Left kidney (tissue), 8 donors: Measurements from ENCODE around the gene SLC30A10. TPM values are rescaled to one million over a fixed set of nuclear protein-coding genes. Genes with fewer than 3 reads are reported as not detected.
"Not testable (repeated sequence)": the region's sequence is repeated elsewhere in the genome, so short reads cannot be mapped to it uniquely, and the experiment has no call there.

Experiments used
- DNase-seq: peaks from one replicate; pipeline ENCODE4 v3.0.0-alpha.2; 2013
- long read RNA-seq, 8 donors: transcript quantifications; one replicate each; lab custom pipeline, GENCODE V29; 2026
- polyA plus RNA-seq: library from polyadenylated mRNA; unstranded; fragments of 120-200 nt; gene quantifications from one replicate; pipeline ENCODE4 v1.2.1, GENCODE V29; 2013; ENCODE audit not compliant: insufficient read length

The SLC30A10 gene
- polyA plus RNA-seq = 0.23 TPM
- long read RNA-seq, donor 1 = 0 reads
- long read RNA-seq, donor 2 = 0 reads
- long read RNA-seq, donor 3 = 0 reads
- long read RNA-seq, donor 4 = 0 reads
- long read RNA-seq, donor 5 = 0 reads
- long read RNA-seq, donor 6 = 0 reads
- long read RNA-seq, donor 7 = 0 reads
- long read RNA-seq, donor 8 = 0 reads

- peak; percentile 20 for DNase-seq
Measured at GRCh38 chr1:219927956-219928790, at the start of gene SLC30A10. Gene SLC30A10 (minus strand): TSS chr1:219928557. CDS start chr1:219928440, 117 bp downstream.

DNA sequence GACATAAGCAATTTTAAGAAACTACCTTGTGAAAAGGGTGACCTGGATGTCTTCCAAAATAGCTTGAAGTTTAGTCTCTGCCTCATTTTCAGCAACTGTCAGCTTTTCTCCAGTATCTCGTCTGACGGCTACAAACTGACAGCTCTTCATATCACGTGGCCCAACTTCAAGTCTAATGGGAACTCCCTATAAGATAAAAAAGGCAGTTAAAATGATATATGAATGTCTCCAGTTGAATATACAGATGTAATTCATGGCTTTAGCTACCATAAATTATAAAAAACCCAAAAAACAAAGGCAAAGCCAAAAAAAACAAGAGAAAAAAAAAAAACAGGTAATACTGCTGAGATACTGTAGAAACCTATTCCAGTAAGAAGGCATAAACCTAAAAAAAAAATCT, 44.9 kb upstream of the SLC30A10 start:
- no peak for DNase-seq

GRCh38 chr1:219967361-219967760, 39.0 kb upstream of the SLC30A10 start:
- DNase-seq = no peak

GRCh38 chr1:219966071-219966349, 37.7 kb upstream of the SLC30A10 start:
- no peak for DNase-seq

GRCh38 chr1:219965285-219966070, 37.1 kb upstream of the SLC30A10 start:
- DNase-seq = no peak

DNA sequence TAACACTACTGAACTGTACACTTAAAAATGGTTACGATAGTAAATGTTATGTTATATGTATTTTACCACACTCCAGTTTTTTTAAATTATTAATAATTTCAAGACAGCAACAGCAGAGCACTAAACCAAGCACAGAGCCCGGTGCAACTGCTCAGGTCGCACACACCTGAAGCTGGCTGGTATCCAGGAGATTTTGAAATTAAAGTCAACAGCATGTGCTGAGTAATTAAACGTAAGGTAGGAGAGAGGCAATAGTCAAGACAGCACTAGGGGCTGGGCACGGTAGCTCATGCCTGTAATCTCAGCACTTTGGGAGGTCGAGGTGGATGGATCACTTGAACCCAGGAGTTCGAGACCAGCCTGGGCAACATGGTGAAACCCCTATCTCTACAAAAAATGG, 35.1 kb upstream of the SLC30A10 start:
- no peak for DNase-seq

DNA sequence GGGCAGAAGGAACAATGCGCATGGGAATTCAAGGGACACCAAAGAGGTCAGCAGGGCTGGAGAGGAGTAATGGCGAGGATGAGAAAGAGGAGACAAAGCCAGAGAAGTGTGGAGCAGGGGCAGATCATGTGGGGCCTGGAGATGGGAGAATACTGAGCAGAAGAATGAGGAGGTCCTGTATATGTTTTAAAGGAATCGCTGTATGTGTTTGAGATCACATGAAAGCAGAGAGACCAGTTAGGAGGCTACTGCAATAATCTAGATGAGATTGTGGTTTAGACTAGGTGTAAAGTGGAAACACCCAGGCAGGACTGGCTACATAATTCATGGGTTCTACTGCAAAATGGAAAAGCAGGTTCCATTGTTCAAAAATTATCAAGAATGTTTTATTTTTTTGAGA, 33.3 kb upstream of the SLC30A10 start:
- DNase-seq = no peak

GRCh38 chr1:219959540-219960203, 31.3 kb upstream of the SLC30A10 start:
- DNase-seq = no peak

GRCh38 chr1:219958875-219959417, 30.6 kb upstream of the SLC30A10 start:
- DNase-seq = no peak

GRCh38 chr1:219954736-219955421, 26.5 kb upstream of the SLC30A10 start:
- no peak for DNase-seq

DNA sequence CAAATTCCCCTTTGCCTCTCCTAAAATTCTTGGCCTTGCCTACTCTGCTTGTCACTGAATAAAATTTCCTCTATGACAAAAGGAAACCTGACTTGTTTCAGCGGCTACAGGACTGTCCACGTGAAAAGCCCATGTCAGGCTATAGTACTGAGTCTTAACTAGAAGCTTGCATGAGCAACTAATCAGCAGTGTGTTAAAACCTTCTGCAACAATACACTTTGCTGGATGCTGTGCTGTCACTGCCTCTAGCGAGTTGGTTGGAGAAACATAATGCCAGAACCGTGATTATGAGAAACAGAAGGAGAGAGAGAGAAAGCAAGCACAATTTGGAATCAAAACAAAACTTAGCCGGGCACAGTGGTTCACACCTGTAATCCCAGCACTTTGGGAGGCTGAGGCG, 25.7 kb upstream of the SLC30A10 start:
- no peak for DNase-seq

- DNase-seq = no peak
Measured at GRCh38 chr1:219952361-219952760, 24.0 kb upstream of the SLC30A10 start.

DNA sequence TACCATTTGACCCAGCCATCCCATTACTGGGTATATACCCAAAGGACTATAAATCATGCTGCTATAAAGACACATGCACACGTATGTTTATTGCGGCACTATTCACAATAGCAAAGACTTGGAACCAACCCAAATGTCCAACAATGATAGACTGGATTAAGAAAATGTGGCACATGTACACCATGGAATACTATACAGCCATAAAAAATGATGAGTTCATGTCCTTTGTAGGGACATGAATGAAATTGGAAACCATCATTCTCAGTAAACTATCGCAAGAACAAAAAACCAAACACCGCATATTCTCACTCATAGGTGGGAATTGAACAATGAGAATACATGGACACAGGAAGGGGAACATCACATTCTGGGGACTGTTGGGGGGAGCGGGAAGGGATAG, 20.9 kb upstream of the SLC30A10 start:
- DNase-seq = not testable (repeated sequence)

GRCh38 chr1:219948766-219949165, 20.4 kb upstream of the SLC30A10 start:
- not testable (repeated sequence) for DNase-seq

DNA sequence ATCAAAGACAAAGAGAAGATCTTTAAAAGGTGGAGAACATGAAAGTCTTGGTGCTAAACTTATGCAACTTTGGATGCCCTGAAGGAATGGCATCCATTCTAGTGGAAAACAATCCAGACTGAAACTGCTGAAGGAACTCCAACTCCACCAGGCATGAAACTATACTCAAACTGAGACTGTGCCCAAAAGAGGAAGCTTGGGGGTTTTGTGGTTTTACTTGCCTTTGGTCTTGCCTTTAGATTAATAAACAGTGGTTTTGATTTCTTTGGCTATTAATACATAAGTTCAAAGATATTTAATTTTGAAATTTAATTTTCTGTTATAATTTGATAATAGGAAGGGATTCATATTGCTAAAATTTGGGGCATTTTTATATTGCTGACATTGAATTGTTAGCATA, 17.4 kb upstream of the SLC30A10 start:
- no peak for DNase-seq

DNA sequence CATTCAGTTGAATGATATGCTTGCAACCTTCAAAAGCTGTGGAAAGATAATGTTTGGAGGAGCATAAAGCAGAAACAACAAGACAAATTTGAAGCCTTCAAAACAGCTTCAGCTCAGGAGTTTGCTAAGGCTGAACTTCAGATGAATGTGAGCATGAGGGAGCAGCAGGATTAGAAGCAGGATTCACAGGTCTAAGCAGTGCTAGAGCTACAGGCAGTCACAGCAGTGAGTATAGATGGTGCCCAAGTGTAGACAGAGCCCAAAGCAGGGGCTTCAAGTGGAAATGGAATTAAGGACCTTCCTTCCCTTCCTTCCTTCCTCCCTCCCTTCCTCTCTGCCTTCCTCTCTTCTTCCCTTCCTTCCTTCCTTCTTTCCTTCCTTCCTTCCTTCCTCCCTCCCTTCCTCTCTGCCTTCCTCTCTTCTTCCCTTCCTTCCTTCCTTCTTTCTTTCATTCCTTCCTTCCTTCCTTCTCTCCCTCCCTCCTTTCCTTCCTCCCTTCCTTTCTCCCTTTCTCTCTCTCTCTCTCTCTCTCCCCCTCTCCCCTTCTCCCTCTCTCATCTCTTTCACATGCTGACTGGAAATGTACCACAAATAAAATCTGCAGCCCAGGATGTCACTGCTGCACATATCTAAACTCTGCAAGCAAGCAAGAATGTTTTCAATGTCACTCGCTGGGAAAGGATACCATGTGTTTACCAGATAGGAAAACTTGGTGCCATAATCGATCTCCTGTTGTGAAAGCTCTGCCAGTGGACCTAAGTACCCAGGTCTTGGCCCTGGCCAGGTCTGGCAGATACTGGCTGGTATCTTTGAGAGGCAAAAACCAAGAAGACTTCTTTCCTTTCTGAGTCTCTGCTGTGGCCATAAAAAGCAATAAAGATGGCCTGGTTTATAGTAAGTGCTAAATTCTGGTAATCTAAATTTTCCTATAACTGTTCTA, 13.1 kb upstream of the SLC30A10 start:
- DNase-seq = no peak

DNA sequence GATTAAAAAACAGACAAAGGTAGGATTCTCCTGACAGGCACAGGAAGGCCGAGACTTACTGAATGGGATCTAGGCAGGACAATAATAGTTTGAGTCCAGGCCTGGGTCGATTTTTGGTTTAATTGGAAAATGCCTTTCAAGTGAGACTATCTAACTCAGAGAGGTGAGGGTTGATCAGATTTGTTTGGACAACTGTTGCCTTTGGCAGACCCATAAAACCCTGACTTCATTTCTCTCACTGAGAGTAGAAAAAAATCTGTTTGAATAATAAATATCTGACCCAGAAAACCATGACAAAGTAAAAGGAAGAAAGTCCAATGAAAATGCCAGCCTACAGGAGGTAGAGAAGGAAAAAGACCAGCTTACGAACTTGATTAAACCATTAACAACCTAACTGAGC, 12.3 kb upstream of the SLC30A10 start:
- no peak for DNase-seq

GRCh38 chr1:219938706-219939105, 10.3 kb upstream of the SLC30A10 start:
- no peak for DNase-seq

GRCh38 chr1:219933763-219934162, 5.4 kb upstream of the SLC30A10 start:
- not testable (repeated sequence) for DNase-seq

GRCh38 chr1:219931033-219931432, 2.7 kb upstream of the SLC30A10 start:
- no peak for DNase-seq

- DNase-seq = no peak
Measured at GRCh38 chr1:219928791-219929118, 398 bp upstream of the SLC30A10 start.
